Measurements from ENCODE around the gene RILPL2. TPM values are rescaled to one million over a fixed set of nuclear protein-coding genes. Genes with fewer than 3 reads are reported as not detected.
"Not testable (repeated sequence)": the region's sequence is repeated elsewhere in the genome, so short reads cannot be mapped to it uniquely, and the experiment has no call there.

Gene RILPL2
- total RNA-seq, 1 donor from 2014 or later = 1.9 TPM

DNA sequence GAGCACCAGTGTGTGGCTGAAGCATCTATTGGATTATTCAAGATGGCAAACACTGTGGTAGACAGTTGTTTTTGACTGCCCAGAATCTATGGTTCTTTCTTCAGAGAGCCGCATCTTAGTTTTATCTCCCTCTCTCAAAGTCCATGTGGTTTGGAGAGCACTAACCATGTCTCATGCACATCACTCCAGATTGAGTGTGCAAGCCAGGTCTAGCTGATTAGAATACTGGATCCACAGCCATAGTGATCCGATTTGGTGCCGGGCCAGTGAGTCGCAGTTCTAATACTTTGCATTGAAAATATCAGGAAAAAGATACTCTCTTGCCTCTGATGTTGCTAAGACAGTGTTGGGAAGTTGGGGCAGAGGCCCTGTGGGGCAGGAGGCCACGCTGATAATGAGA lies 67.3 kb downstream of the RILPL2 start:
- no peak for DNase-seq (ENCODE audit: low read depth, low spot score)
- H3K4me1 Mint-ChIP-seq = peaks cover 10% of the 10 kb centered on the region
- H3K36me3 Mint-ChIP-seq (ENCODE audit: low read depth) = no peaks in the 10 kb centered on the region
- H3K4me3 Mint-ChIP-seq = peak overlapping the region; percentile 28
- no peak overlapping the region for H3K27ac Mint-ChIP-seq (ENCODE audit: unreplicated experiment)
- H3K27me3 Mint-ChIP-seq (ENCODE audit: low read depth) = no peaks in the 10 kb centered on the region
- no peak for TF ChIP-seq CTCF (conservative IDR thresholded peaks at IDR 0.05)
- H3K9me3 Mint-ChIP-seq = no peaks in the 10 kb centered on the region

DNA sequence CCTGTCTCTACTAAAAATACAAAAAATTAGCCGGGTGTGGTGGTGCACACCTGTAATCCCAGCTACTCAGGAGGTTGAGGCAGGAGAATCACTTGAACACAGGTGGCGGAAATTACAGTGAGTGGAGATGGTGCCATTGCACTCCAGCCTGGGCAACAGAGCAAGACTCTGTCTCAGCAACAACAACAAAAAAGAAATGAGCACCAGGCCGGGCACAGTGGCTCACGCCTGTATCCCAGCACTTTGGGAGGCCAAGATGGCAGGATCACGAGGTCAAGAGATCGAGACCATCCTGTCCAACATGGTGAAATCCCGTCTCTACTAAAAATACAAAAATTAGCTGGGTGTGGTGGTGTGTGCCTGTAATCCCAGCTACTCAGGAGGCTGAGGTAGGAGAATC lies 68.1 kb downstream of the RILPL2 start:
- not testable (repeated sequence) for H3K36me3 Mint-ChIP-seq (ENCODE audit: low read depth); H3K9me3 Mint-ChIP-seq; DNase-seq (ENCODE audit: low read depth, low spot score); H3K4me3 Mint-ChIP-seq; H3K27me3 Mint-ChIP-seq (ENCODE audit: low read depth); H3K27ac Mint-ChIP-seq (ENCODE audit: unreplicated experiment)
- H3K4me1 Mint-ChIP-seq = peaks cover 13% of the 10 kb centered on the region

GRCh38 chr12:123367511-123367910 lies 69.0 kb downstream of the RILPL2 start:
- Mint-ChIP-seq H3K27ac (ENCODE audit: unreplicated experiment) (no peak overlapping the region), H3K4me3 (peak overlapping the region; percentile 71), H3K36me3 (ENCODE audit: low read depth) (no peaks in the 10 kb centered on the region), H3K9me3 (no peaks in the 10 kb centered on the region), H3K4me1 (peaks cover 21% of the 10 kb centered on the region), H3K27me3 (ENCODE audit: low read depth) (no peaks in the 10 kb centered on the region)
- no peak for DNase-seq (ENCODE audit: low read depth, low spot score)
- no peak for TF ChIP-seq CTCF (conservative IDR thresholded peaks at IDR 0.05)

Other genes starting within 250 kb of the RILPL2 start
- 79.8 and 95.4 TPM in 2 replicates for gene MPHOSPH9, start 203.5 kb downstream of the RILPL2 start, total RNA-seq
- 18.8 and 19.0 TPM in 2 replicates for gene MTRFR, start 203.2 kb downstream of the RILPL2 start, total RNA-seq
- 223 and 234 TPM in 2 replicates for gene CDK2AP1, start 164.8 kb downstream of the RILPL2 start, total RNA-seq
- gene SBNO1, start 71.8 kb downstream of the RILPL2 start, total RNA-seq = 43.2 and 44.8 TPM in 2 replicates
- gene KMT5A, start 52.6 kb downstream of the RILPL2 start, total RNA-seq = 55.1 and 57.5 TPM in 2 replicates
- 21.3 and 25.1 TPM in 2 replicates for gene SNRNP35, start 21.5 kb upstream of the RILPL2 start, total RNA-seq
- 23.5 and 24.9 TPM in 2 replicates for gene RILPL1, start 97.0 kb upstream of the RILPL2 start, total RNA-seq
- gene TMED2, start 147.9 kb upstream of the RILPL2 start, total RNA-seq = 161 and 182 TPM in 2 replicates
- 42.8 and 44.0 TPM in 2 replicates for gene DDX55, start 165.4 kb upstream of the RILPL2 start, total RNA-seq
- gene EIF2B1, start 197.0 kb upstream of the RILPL2 start, total RNA-seq = 57.8 and 63.8 TPM in 2 replicates
- gene GTF2H3, start 197.1 kb upstream of the RILPL2 start, total RNA-seq = 33.1 and 37.0 TPM in 2 replicates
- 21.0 and 23.1 TPM in 2 replicates for gene TCTN2, start 234.4 kb upstream of the RILPL2 start, total RNA-seq